HG02642 (cell line): ENCODE measurements around the gene FRG2.
"Not testable (repeated sequence)": the region's sequence is repeated elsewhere in the genome, so short reads cannot be mapped to it uniquely, and the experiment has no call there.

Experiments used
- ATAC-seq: cut with Tn5 transposase; IDR thresholded peaks from one replicate; pipeline ENCODE4 v1.9.1; 2021; ENCODE audit warnings: mild to moderate bottlenecking; ENCODE audit not compliant: unreplicated experiment, poor library complexity

The FRG2 gene

GRCh38 chr4:190016369-190017289, 10.4 kb downstream of the FRG2 start:
- no peak for ATAC-seq

GRCh38 chr4:190015538-190016368, 11.3 kb downstream of the FRG2 start:
- no peak for ATAC-seq

- no peak for ATAC-seq
Observed at GRCh38 chr4:190014771-190015537, 12.1 kb downstream of the FRG2 start.

- not testable (repeated sequence) for ATAC-seq
Observed at GRCh38 chr4:189989941-189990340, 37.1 kb downstream of the FRG2 start.

- ATAC-seq: no peak
Observed at GRCh38 chr4:189988877-189989431, 38.1 kb downstream of the FRG2 start.

GRCh38 chr4:189985651-189986243, 41.3 kb downstream of the FRG2 start:
- not testable (repeated sequence) for ATAC-seq

- ATAC-seq: not testable (repeated sequence)
Observed at GRCh38 chr4:189984661-189985060, 42.4 kb downstream of the FRG2 start.

- ATAC-seq: not testable (repeated sequence)
Observed at GRCh38 chr4:189983916-189984526, 43.0 kb downstream of the FRG2 start.

- ATAC-seq: no peak
Observed at GRCh38 chr4:189981970-189982369, 45.1 kb downstream of the FRG2 start.

GRCh38 chr4:189980292-189980691, 46.8 kb downstream of the FRG2 start:
- ATAC-seq: not testable (repeated sequence)

GRCh38 chr4:189979196-189980047, 47.6 kb downstream of the FRG2 start:
- ATAC-seq: no peak
